G401.6 (cell line): ENCODE measurements around the gene PTPRM.

Experiments
- FAIRE-seq: peaks from 2 replicates; lab custom pipeline; 2012; peaks lifted over from hg19 to GRCh38; lab: Jason Lieb, UNC

PTPRM gene

GRCh38 chr18:8176554-8176953 lies 609.4 kb downstream of the PTPRM start:
- no peak for FAIRE-seq

- no peak for FAIRE-seq
Observed at GRCh38 chr18:8177330-8178016, 610.4 kb downstream of the PTPRM start.

- FAIRE-seq, result no peak
Observed at GRCh38 chr18:8186413-8186812, 619.3 kb downstream of the PTPRM start.

GRCh38 chr18:8188184-8188583 lies 621.1 kb downstream of the PTPRM start:
- FAIRE-seq, result no peak

- no peak for FAIRE-seq
Observed at GRCh38 chr18:8190980-8191379, 623.9 kb downstream of the PTPRM start.

GRCh38 chr18:8194431-8194830 lies 627.3 kb downstream of the PTPRM start:
- no peak for FAIRE-seq

GRCh38 chr18:8196238-8196637 lies 629.1 kb downstream of the PTPRM start:
- FAIRE-seq, result no peak

- FAIRE-seq, result no peak
Observed at GRCh38 chr18:8197499-8197898, 630.4 kb downstream of the PTPRM start.

- FAIRE-seq, result no peak
Observed at GRCh38 chr18:8207996-8208395, 640.9 kb downstream of the PTPRM start.

GRCh38 chr18:8208716-8209115 lies 641.6 kb downstream of the PTPRM start:
- FAIRE-seq, result no peak

GRCh38 chr18:8212896-8213780 lies 646.0 kb downstream of the PTPRM start:
- FAIRE-seq, result no peak

- no peak for FAIRE-seq
Observed at GRCh38 chr18:8215741-8216140, 648.6 kb downstream of the PTPRM start.

GRCh38 chr18:8217051-8217564 lies 650.0 kb downstream of the PTPRM start:
- no peak for FAIRE-seq

GRCh38 chr18:8218197-8218596 lies 651.1 kb downstream of the PTPRM start:
- no peak for FAIRE-seq

GRCh38 chr18:8221452-8221851 lies 654.3 kb downstream of the PTPRM start:
- FAIRE-seq, result no peak

GRCh38 chr18:8224576-8224975 lies 657.5 kb downstream of the PTPRM start:
- FAIRE-seq, result no peak

- no peak for FAIRE-seq
Observed at GRCh38 chr18:8229040-8229439, 661.9 kb downstream of the PTPRM start.

GRCh38 chr18:8229787-8230186 lies 662.7 kb downstream of the PTPRM start:
- no peak for FAIRE-seq

- no peak for FAIRE-seq
Observed at GRCh38 chr18:8231316-8231715, 664.2 kb downstream of the PTPRM start.

- FAIRE-seq, result no peak
Observed at GRCh38 chr18:8232791-8233190, 665.7 kb downstream of the PTPRM start.

- FAIRE-seq, result no peak
Observed at GRCh38 chr18:8235894-8236293, 668.8 kb downstream of the PTPRM start.

- FAIRE-seq, result no peak
Observed at GRCh38 chr18:8238507-8238906, 671.4 kb downstream of the PTPRM start.

- no peak for FAIRE-seq
Observed at GRCh38 chr18:8241731-8242130, 674.6 kb downstream of the PTPRM start.
